Thyroid gland (tissue), 4 donors: ENCODE data around the gene MRAP. TPM values are rescaled to one million over a fixed set of nuclear protein-coding genes. Genes with fewer than 3 reads are reported as not detected.
A peak's percentile ranks its signal among the peaks of the same experiment; 100 is the strongest.

ENCODE experiments used
- DNase-seq, 2 donors: peaks; one replicate each; pipeline ENCODE4 v3.0.0-alpha.2; 2019
- H3K27ac ChIP-seq, 3 donors: fragments of 200-600 bp; sonication (generic); 1 replicate in 2 of 3; 2 replicates in 1 of 3; pipeline ENCODE4 v1.5.1; 2016 to 2019; ENCODE audit warnings: mild to moderate bottlenecking in 1 of 3, moderate library complexity in 1 of 3
- H3K27me3 ChIP-seq: fragments of 200-600 bp; sonication (generic); one replicate; pipeline ENCODE4 v1.5.1; 2019
- H3K36me3 ChIP-seq, 2 donors: fragments of 200-600 bp; sonication (generic); one replicate each; pipeline ENCODE4 v1.5.1; 2016 to 2019
- H3K4me1 ChIP-seq, 2 donors: fragments of 200-600 bp; sonication (generic); one replicate each; pipeline ENCODE4 v1.5.1; 2017 to 2019
- H3K4me3 ChIP-seq, 3 donors: fragments of 200-600 bp; sonication (generic); replicated peaks in 1 of 3; 1 replicate in 2 of 3; 2 replicates in 1 of 3; pipeline ENCODE4 v1.5.1; 2016; ENCODE audit warnings: mild to moderate bottlenecking in 1 of 3
- H3K9me3 ChIP-seq: fragments of 200-600 bp; sonication (generic); one replicate; pipeline ENCODE4 v1.5.1; 2017
- CTCF ChIP-seq, 6 experiments: fragments of 200-600 bp in 3 of 6; fragments of 450-650 bp in 3 of 6; sonication (generic) in 3 of 6; IDR thresholded peaks; one replicate each; pipeline ENCODE4 v1.5.1; 2016 to 2019; ENCODE audit warnings: antibody characterized with exemption in 6 of 6, mild to moderate bottlenecking in 2 of 6, inconsistent platforms in 1 of 6, moderate library complexity in 1 of 6
- POLR2A ChIP-seq, 2 donors: fragments of 450-650 bp; IDR thresholded peaks; one replicate each; pipeline ENCODE4 v1.6.1; 2017; ENCODE audit warnings: antibody characterized with exemption in 2 of 2, mild to moderate bottlenecking in 2 of 2, moderate library complexity in 1 of 2
- WGBS, 2 donors: methylation state at CpG; one replicate each; pipeline ENCODE4 v1.1.5; 2017; 5-methylcytosine and 5-hydroxymethylcytosine counted together
- intact Hi-C: fragments of 100-400 bp; cut with DNase I; formaldehyde crosslinking; loops from one replicate; pipeline ENCODE4 v1.15.1; 2023
- total RNA-seq, 4 donors: library from RNA; depleted of rRNA; stranded (reverse); fragments of >200 nt; gene quantifications; one replicate each; pipeline ENCODE4 v1.2.3, GENCODE V29; 2016

The MRAP gene
- total RNA-seq, 4 donors from 2014 or later = not detected

- Histone ChIP-seq H3K4me1 (peaks cover 6 to 7% of the 10 kb centered on the region in 2 donors), H3K27me3 (no peaks in the 10 kb centered on the region), H3K27ac (peak overlapping the region; percentile 24 to 50 (median 34)), H3K36me3 (peaks cover 18 to 20% of the 10 kb centered on the region in 2 donors), H3K9me3 (no peaks in the 10 kb centered on the region), H3K4me3 (no peak overlapping the region)
- intact Hi-C loops = no loop called here
- TF ChIP-seq POLR2A (IDR thresholded peaks at IDR 0.05) = no peak
- DNase-seq = no peak
- WGBS, 2 donors = 74 to 78% methylated on average over 2 of the region's 2 CpGs
These were observed 30.7 kb downstream of the MRAP start for GRCh38 chr21:32329331-32329730.

- Histone ChIP-seq H3K9me3 (no peaks in the 10 kb centered on the region), H3K36me3 (peaks cover 14 to 25% of the 10 kb centered on the region in 2 donors), H3K27ac (peak overlapping the region in 1 of 3 donors; percentile 24), H3K4me1 (peaks cover 6 to 7% of the 10 kb centered on the region in 2 donors), H3K4me3 (no peak overlapping the region), H3K27me3 (no peaks in the 10 kb centered on the region)
- 72 to 82% methylated on average over 3 of the region's 3 CpGs for WGBS, 2 donors
- DNase-seq = no peak
- TF ChIP-seq POLR2A (IDR thresholded peaks at IDR 0.05) = no peak
- TF ChIP-seq CTCF (IDR thresholded peaks at IDR 0.05) = no peak
- intact Hi-C loops = no loop called here
These were observed 31.1 kb downstream of the MRAP start for GRCh38 chr21:32329776-32330175.

GRCh38 chr21:32330784-32331311 is 32.2 kb downstream of the MRAP start:
- intact Hi-C loops = no loop called here
- no peak for DNase-seq
- H3K27ac ChIP-seq = no peak overlapping the region

GRCh38 chr21:32331444-32332305 is 33.0 kb downstream of the MRAP start:
- DNase-seq = no peak
- 88 to 92% methylated on average over 9 of the region's 9 CpGs for WGBS, 2 donors
- Histone ChIP-seq H3K4me3 (no peak overlapping the region), H3K27me3 (no peaks in the 10 kb centered on the region), H3K36me3 (peaks cover 17 to 32% of the 10 kb centered on the region in 2 donors), H3K9me3 (no peaks in the 10 kb centered on the region), H3K4me1 (no peaks in the 10 kb centered on the region), H3K27ac (no peak overlapping the region)
- no peak for TF ChIP-seq POLR2A (IDR thresholded peaks at IDR 0.05)
- TF ChIP-seq CTCF (IDR thresholded peaks at IDR 0.05) = no peak
- intact Hi-C loops = no loop called here

More at GRCh38 chr21:32330784-32331311, 32.2 kb downstream of the MRAP start:
- Histone ChIP-seq H3K36me3 (peaks cover 11 to 25% of the 10 kb centered on the region in 2 donors), H3K27me3 (no peaks in the 10 kb centered on the region), H3K4me1 (peaks cover 0 to under 1% of the 10 kb centered on the region in 2 donors), H3K4me3 (no peak overlapping the region), H3K9me3 (no peaks in the 10 kb centered on the region)
- 97 to 100% methylated on average over 4 of the region's 4 CpGs for WGBS, 2 donors
- TF ChIP-seq CTCF (IDR thresholded peaks at IDR 0.05) = no peak
- TF ChIP-seq POLR2A (IDR thresholded peaks at IDR 0.05) = no peak

- no peak overlapping the region for H3K27ac ChIP-seq
- intact Hi-C loops = no loop called here
- no peak overlapping the region for H3K4me3 ChIP-seq
- WGBS, 2 donors = 95 to 96% methylated on average over 1 of the region's 1 CpG
- H3K27me3 ChIP-seq = no peaks in the 10 kb centered on the region
- TF ChIP-seq CTCF (IDR thresholded peaks at IDR 0.05) (no peak), POLR2A (IDR thresholded peaks at IDR 0.05) (no peak)
- H3K4me1 ChIP-seq = no peaks in the 10 kb centered on the region
- peaks cover 17 to 32% of the 10 kb centered on the region in 2 donors for H3K36me3 ChIP-seq
- no peaks in the 10 kb centered on the region for H3K9me3 ChIP-seq
- no peak for DNase-seq
These were observed 33.9 kb downstream of the MRAP start for GRCh38 chr21:32332463-32332951.
